Neutrophil (primary cell): ENCODE data around the gene UVRAG.

ENCODE experiments used
- H3K27ac ChIP-seq: fragments of 200-600 bp; sonication (generic); 2 replicates; pipeline ENCODE4 v1.5.1; 2016; ENCODE audit warnings: mild to moderate bottlenecking, moderate library complexity
- H3K27me3 ChIP-seq: fragments of 200-600 bp; sonication (generic); 2 replicates; pipeline ENCODE4 v1.6.0; 2016; ENCODE audit warnings: mild to moderate bottlenecking
- H3K36me3 ChIP-seq: fragments of 200-600 bp; sonication (generic); 2 replicates; pipeline ENCODE4 v1.5.1; 2017
- H3K4me1 ChIP-seq, 2 experiments: fragments of 200-600 bp in 1 of 2; sonication (generic) in 1 of 2; 1 replicate in 1 of 2; 2 replicates in 1 of 2; pipeline versions ENCODE4 v1.5.1 to v1.6.1; 2013 to 2016; ENCODE audit warnings: low read depth in 1 of 2, low read length in 1 of 2, mild to moderate bottlenecking in 1 of 2, moderate library complexity in 1 of 2; ENCODE audit not compliant: control insufficient read depth in 1 of 2, insufficient read depth in 1 of 2
- H3K4me3 ChIP-seq, 2 experiments: fragments of 200-600 bp in 1 of 2; sonication (generic) in 1 of 2; 1 replicate in 1 of 2; 2 replicates in 1 of 2; pipeline ENCODE4 v1.5.1; 2013 to 2016; ENCODE audit warnings: low read depth in 1 of 2, low read length in 1 of 2, mild to moderate bottlenecking in 1 of 2, moderate library complexity in 1 of 2
- H3K9me3 ChIP-seq: fragments of 200-600 bp; sonication (generic); 2 replicates; pipeline ENCODE4 v1.5.1; 2016
- TF ChIP-seq, protein P1 (sequence below): fragments of 200-600 bp; sonication (generic); IDR thresholded peaks from 2 replicates; pipeline ENCODE4 v1.5.1; 2016; ENCODE audit warnings: antibody characterized with exemption

The UVRAG gene

DNA sequence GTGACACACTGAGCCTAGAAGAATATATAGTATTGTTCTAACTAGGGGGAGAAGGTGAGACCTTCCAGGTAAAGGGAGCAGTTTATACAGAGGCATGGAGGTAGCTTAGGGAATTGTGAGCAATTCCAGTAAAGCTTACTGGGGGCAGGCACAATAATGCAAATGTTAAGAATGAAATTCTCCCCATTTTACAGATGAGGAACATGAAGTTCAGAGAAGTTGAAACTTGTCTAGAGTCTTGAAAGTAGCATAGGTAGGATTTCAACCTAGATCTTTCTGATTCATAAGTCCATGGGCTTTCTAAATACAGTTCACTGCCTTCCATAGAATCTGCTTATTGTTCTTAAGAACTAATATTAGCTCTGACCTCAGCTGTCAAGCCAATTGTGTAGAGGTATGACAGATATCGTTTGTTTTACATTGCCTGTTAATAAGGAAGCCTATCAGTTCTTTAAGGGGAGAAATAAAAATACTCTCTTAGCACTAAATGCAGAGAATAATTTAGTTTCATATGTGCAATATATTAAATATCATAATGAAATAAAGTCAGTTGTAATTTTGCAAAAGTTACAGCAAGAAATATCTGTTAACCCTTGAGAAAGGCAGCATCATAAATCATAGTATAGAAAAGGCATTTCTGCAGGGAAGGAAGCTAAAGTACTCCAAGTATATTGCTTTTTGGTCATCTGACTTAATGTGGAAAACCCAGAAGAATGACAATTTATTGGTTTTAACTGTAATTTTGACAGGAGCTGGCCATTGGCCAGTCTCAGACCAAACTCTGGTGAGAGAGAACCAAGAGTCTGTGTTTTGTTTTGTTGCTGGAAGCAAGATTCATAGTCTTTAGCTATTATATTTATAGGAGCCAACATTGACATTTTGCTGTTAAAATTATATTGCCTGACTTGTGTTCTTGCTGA, 181.8 kb downstream of the UVRAG start:
- Histone ChIP-seq H3K9me3 (no peaks in the 10 kb centered on the region), H3K27ac (no peak overlapping the region), H3K4me3 (no peak overlapping the region), H3K36me3 (no peaks in the 10 kb centered on the region), H3K27me3 (no peaks in the 10 kb centered on the region), H3K4me1 (no peaks in the 10 kb centered on the region)
- TF ChIP-seq, protein P1, sequence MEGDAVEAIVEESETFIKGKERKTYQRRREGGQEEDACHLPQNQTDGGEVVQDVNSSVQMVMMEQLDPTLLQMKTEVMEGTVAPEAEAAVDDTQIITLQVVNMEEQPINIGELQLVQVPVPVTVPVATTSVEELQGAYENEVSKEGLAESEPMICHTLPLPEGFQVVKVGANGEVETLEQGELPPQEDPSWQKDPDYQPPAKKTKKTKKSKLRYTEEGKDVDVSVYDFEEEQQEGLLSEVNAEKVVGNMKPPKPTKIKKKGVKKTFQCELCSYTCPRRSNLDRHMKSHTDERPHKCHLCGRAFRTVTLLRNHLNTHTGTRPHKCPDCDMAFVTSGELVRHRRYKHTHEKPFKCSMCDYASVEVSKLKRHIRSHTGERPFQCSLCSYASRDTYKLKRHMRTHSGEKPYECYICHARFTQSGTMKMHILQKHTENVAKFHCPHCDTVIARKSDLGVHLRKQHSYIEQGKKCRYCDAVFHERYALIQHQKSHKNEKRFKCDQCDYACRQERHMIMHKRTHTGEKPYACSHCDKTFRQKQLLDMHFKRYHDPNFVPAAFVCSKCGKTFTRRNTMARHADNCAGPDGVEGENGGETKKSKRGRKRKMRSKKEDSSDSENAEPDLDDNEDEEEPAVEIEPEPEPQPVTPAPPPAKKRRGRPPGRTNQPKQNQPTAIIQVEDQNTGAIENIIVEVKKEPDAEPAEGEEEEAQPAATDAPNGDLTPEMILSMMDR: no peak

DNA sequence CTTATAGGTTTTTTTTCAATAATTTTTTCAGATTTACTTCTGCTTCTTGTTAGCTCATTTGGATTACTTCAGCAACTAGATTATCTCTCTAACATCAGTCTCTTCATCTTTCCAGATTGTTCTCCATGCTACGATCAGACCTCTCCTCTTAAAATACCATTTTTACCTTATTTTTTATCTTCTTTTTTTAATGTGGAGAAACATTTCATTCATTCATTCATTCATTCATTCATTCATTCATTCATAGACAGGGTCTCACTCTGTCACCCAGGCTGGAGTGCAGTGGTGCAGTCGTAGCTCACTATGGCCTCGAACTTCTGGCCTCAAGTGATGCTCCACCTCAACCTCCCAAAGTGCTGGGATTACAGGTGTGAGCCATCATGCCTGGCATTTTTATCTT, 189.4 kb downstream of the UVRAG start:
- Histone ChIP-seq H3K27ac (no peak overlapping the region), H3K9me3 (no peaks in the 10 kb centered on the region), H3K4me1 (no peaks in the 10 kb centered on the region), H3K4me3 (no peak overlapping the region), H3K27me3 (no peaks in the 10 kb centered on the region), H3K36me3 (peaks cover 25% of the 10 kb centered on the region)
- TF ChIP-seq, protein P1: no peak

DNA sequence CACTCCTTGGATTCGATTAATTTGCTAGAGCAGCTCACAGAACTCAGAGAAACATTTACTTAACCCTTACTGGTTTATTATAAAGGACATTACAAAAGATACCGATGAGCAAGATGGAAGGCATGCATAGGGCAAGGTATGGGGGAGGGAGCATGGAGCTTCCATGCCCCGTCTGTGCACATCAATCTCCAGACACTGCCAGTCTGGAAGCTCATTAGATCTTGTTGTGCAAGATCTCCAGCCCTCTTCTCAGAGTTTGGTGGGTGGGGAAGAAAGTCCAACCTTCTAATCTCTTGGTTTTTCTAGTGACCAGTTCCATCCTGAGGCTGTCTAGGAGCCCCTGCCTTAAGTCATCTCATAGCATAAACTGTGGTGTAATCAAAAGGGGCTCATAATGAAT, 190.7 kb downstream of the UVRAG start:
- Histone ChIP-seq H3K27ac (no peak overlapping the region), H3K36me3 (peaks cover 25% of the 10 kb centered on the region), H3K4me1 (no peaks in the 10 kb centered on the region), H3K4me3 (no peak overlapping the region), H3K9me3 (no peaks in the 10 kb centered on the region), H3K27me3 (no peaks in the 10 kb centered on the region)
- TF ChIP-seq, protein P1: no peak

DNA sequence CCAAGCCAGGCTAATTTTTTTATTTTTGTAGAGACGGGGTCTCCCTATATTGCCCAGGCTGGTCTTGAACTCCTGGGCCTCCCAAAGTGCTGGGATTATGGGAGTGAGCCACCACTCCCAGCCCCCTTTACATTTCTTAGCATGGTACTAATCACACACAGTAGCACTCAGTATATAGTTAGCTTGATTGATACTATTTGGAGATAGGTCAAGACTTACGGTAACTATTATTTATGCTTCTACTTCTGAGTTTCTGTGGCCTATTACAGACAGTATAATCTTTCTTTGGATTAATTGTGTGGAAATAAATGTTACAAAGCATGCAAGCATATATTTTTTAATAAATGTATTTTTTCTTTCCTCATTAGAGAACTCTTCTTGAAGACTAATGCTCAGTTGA, 192.2 kb downstream of the UVRAG start:
- Histone ChIP-seq H3K27ac (no peak overlapping the region), H3K36me3 (peaks cover 25% of the 10 kb centered on the region), H3K4me1 (no peaks in the 10 kb centered on the region), H3K9me3 (no peaks in the 10 kb centered on the region), H3K4me3 (no peak overlapping the region), H3K27me3 (no peaks in the 10 kb centered on the region)
- TF ChIP-seq, protein P1: no peak

DNA sequence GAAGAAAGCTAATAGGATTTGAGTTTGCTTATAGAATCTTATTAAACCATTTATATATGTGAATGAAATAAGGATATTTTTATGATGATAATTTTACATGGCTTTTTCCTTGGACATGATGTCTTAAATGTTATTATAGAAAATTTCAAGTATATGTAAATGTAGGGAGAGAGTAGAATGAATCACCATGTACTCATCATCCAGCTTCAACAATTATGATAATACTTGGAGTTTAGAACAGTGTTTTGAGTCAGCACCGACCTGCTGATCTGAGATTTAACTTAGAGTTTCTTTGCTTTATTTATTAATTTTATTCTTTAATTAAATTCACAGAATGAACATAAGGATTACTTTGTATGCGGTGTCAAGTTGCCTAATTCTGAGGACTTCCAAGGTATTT, 193.5 kb downstream of the UVRAG start:
- Histone ChIP-seq H3K9me3 (no peaks in the 10 kb centered on the region), H3K27me3 (no peaks in the 10 kb centered on the region), H3K27ac (no peak overlapping the region), H3K36me3 (peaks cover 25% of the 10 kb centered on the region), H3K4me1 (no peaks in the 10 kb centered on the region), H3K4me3 (no peak overlapping the region)
- TF ChIP-seq, protein P1: no peak
